IPS DF 6.9 (cell line): ENCODE data around the gene CRX.
"Not testable (repeated sequence)": the region's sequence is repeated elsewhere in the genome, so short reads cannot be mapped to it uniquely, and the experiment has no call there.

Experiments
- DNase-seq: peaks from one replicate; pipeline ENCODE4 v3.0.0-alpha.2; 2013; ENCODE audit warnings: low read depth, low spot score
- H3K27ac ChIP-seq: one replicate; pipeline ENCODE4 v1.5.1; 2013; ENCODE audit warnings: low read length, control low read depth
- H3K27me3 ChIP-seq: 2 replicates; pipeline ENCODE4 v1.6.1; 2013; ENCODE audit warnings: mild to moderate bottlenecking, low read length; ENCODE audit not compliant: control insufficient read depth, insufficient read depth
- H3K36me3 ChIP-seq: 2 replicates; pipeline ENCODE4 v1.6.1; 2013; ENCODE audit warnings: low read length; ENCODE audit not compliant: control insufficient read depth, insufficient read depth
- H3K4me1 ChIP-seq: 2 replicates; pipeline ENCODE4 v1.6.1; 2013; ENCODE audit warnings: low read length; ENCODE audit not compliant: control insufficient read depth, insufficient read depth
- H3K4me3 ChIP-seq: 2 replicates; pipeline ENCODE4 v1.5.1; 2013; ENCODE audit warnings: mild to moderate bottlenecking, low read length
- H3K9me3 ChIP-seq: 2 replicates; pipeline ENCODE4 v1.6.1; 2013; ENCODE audit warnings: low read length, inconsistent platforms; ENCODE audit not compliant: control insufficient read depth, insufficient read depth
- WGBS: extraction: QIAGEN DNeasy Blood & Tissue Kit; methylation state at CpG from one replicate; pipeline ENCODE4 v1.1.7; 2013; ENCODE audit warnings: mixed read lengths, missing lambda C conversion rate; ENCODE audit not compliant: insufficient read length, insufficient coverage; 5-methylcytosine and 5-hydroxymethylcytosine counted together

CRX gene

GRCh38 chr19:47858646-47859285, 37.0 kb downstream of the CRX start, which contains the start of gene TPRX2:
TSS of gene TPRX2 (plus strand) at chr19:47859235. CDS start at chr19:47859247, 12 bp downstream.
- WGBS, result no CpG with 5 or more reads among the region's 9 CpGs
- H3K9me3 ChIP-seq, H3K27ac ChIP-seq, DNase-seq, H3K4me1 ChIP-seq, H3K4me3 ChIP-seq, H3K27me3 ChIP-seq, H3K36me3 ChIP-seq: not testable (repeated sequence)

GRCh38 chr19:47859838-47860237, 38.1 kb downstream of the CRX start:
- H3K36me3 ChIP-seq, H3K27ac ChIP-seq, DNase-seq, H3K4me1 ChIP-seq, H3K4me3 ChIP-seq, H3K27me3 ChIP-seq, H3K9me3 ChIP-seq: not testable (repeated sequence)
- no CpG with 5 or more reads among the region's 17 CpGs for WGBS

GRCh38 chr19:47860602-47861297, 39.0 kb downstream of the CRX start:
- no CpG with 5 or more reads among the region's 34 CpGs for WGBS
- peaks cover 1% of the 10 kb centered on the region; the same call in 1 of the 2 replicates for H3K4me1 ChIP-seq
- no peaks in the 10 kb centered on the region for H3K27me3 ChIP-seq
- H3K36me3 ChIP-seq, result no peaks in the 10 kb centered on the region
- DNase-seq, result no peak
- H3K4me3 ChIP-seq, result no peak overlapping the region
- no peaks in the 10 kb centered on the region for H3K9me3 ChIP-seq
- H3K27ac ChIP-seq, result no peak overlapping the region

GRCh38 chr19:47861630-47862029, 39.9 kb downstream of the CRX start:
- no CpG with 5 or more reads among the region's 5 CpGs for WGBS
- Histone ChIP-seq H3K4me3 (no peak overlapping the region), H3K36me3 (no peaks in the 10 kb centered on the region), H3K27ac (no peak overlapping the region), H3K27me3 (no peaks in the 10 kb centered on the region), H3K9me3 (no peaks in the 10 kb centered on the region), H3K4me1 (peaks cover 1% of the 10 kb centered on the region; the same call in 1 of the 2 replicates)
- DNase-seq, result no peak

- no CpG with 5 or more reads among the region's 14 CpGs for WGBS
- DNase-seq, result peak; percentile 82
- no peaks in the 10 kb centered on the region for H3K9me3 ChIP-seq
- no peak overlapping the region for H3K4me3 ChIP-seq
- peaks cover 1% of the 10 kb centered on the region; the same call in 1 of the 2 replicates for H3K4me1 ChIP-seq
- H3K27me3 ChIP-seq, result no peaks in the 10 kb centered on the region
- H3K27ac ChIP-seq, result no peak overlapping the region
- H3K36me3 ChIP-seq, result no peaks in the 10 kb centered on the region
These were observed 41.8 kb downstream of the CRX start for GRCh38 chr19:47863514-47863936.

GRCh38 chr19:47865166-47865565, 43.4 kb downstream of the CRX start:
- no peak for DNase-seq
- Histone ChIP-seq H3K27me3 (no peaks in the 10 kb centered on the region), H3K4me3 (no peak overlapping the region), H3K9me3 (no peaks in the 10 kb centered on the region), H3K27ac (no peak overlapping the region), H3K4me1 (peaks cover 1% of the 10 kb centered on the region; the same call in 1 of the 2 replicates), H3K36me3 (no peaks in the 10 kb centered on the region)
- WGBS, result no CpG with 5 or more reads among the region's 10 CpGs

- H3K4me3 ChIP-seq, result no peak overlapping the region
- no peaks in the 10 kb centered on the region for H3K27me3 ChIP-seq
- no CpG with 5 or more reads among the region's 4 CpGs for whole genome bisulfite sequencing
- no peak for DNase-seq
- no peaks in the 10 kb centered on the region for H3K9me3 ChIP-seq
- H3K4me1 ChIP-seq, result no peaks in the 10 kb centered on the region
- no peaks in the 10 kb centered on the region for H3K36me3 ChIP-seq
- no peak overlapping the region for H3K27ac ChIP-seq
These were observed 57.2 kb downstream of the CRX start for GRCh38 chr19:47878906-47879305.

- H3K36me3 ChIP-seq, H3K4me3 ChIP-seq, DNase-seq, H3K27ac ChIP-seq, H3K9me3 ChIP-seq, H3K4me1 ChIP-seq, H3K27me3 ChIP-seq: not testable (repeated sequence)
- WGBS, result no CpG with 5 or more reads among the region's 4 CpGs
These were observed 57.6 kb downstream of the CRX start for GRCh38 chr19:47879385-47879784.

- Histone ChIP-seq H3K27me3 (no peaks in the 10 kb centered on the region), H3K9me3 (no peaks in the 10 kb centered on the region), H3K27ac (no peak overlapping the region), H3K36me3 (no peaks in the 10 kb centered on the region), H3K4me3 (no peak overlapping the region), H3K4me1 (no peaks in the 10 kb centered on the region)
- DNase-seq, result no peak
- no CpG with 5 or more reads among the region's 5 CpGs for WGBS
These were observed 60.0 kb downstream of the CRX start for GRCh38 chr19:47881757-47882156.

- Histone ChIP-seq H3K27me3 (no peaks in the 10 kb centered on the region), H3K27ac (no peak overlapping the region), H3K4me1 (no peaks in the 10 kb centered on the region), H3K4me3 (no peak overlapping the region), H3K36me3 (no peaks in the 10 kb centered on the region), H3K9me3 (no peaks in the 10 kb centered on the region)
- no CpG with 5 or more reads among the region's 3 CpGs for WGBS
- DNase-seq, result no peak
These were observed 61.2 kb downstream of the CRX start for GRCh38 chr19:47882890-47883289.
